Measurements from ENCODE around the gene IGDCC3. TPM values are rescaled to one million over a fixed set of nuclear protein-coding genes. Genes with fewer than 3 reads are reported as not detected.
"Not testable (repeated sequence)": the region's sequence is repeated elsewhere in the genome, so short reads cannot be mapped to it uniquely, and the experiment has no call there.

Gene IGDCC3
- total RNA-seq, 1 donor from 2014 or later, result 342 TPM

DNA sequence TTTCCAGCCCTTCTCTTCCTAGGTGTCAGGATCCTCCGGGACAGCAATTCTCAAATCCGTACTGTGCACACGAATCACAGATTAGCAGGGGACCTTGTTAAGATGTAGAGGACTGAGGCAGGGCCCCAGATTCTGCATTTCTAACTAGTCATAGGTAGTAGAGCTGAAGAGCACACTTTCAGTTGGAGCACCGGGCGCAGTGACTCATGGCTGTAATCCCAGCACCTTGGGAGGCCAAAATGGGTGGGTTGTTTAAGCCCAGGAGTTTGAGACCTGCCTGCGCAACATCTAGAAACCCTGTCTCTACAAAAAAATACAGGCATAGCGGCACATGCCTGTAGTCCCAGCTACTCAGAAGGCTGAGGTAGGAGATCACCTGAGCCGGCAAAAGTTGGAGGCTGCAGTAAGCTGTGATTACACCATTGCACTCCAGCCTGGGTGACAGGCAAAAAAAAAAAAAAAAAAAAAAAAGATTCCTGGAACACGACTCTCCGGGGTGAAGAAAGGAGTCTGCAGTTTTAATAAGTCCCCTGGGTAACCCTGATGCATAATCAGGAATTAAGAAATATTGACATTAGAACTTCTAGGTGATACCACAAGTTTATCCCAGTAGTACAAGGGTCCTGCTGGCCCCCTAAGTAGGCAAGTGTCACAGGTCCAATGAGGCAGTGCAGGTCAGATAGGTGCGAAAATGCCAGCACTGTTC, 21.4 kb upstream of the IGDCC3 start:
- peaks cover 11% of the 10 kb centered on the region for H3K27me3 Mint-ChIP-seq (ENCODE audit: unreplicated experiment)
- no peak overlapping the region for H3K27ac Mint-ChIP-seq (ENCODE audit: unreplicated experiment)
- TF ChIP-seq, protein P1, sequence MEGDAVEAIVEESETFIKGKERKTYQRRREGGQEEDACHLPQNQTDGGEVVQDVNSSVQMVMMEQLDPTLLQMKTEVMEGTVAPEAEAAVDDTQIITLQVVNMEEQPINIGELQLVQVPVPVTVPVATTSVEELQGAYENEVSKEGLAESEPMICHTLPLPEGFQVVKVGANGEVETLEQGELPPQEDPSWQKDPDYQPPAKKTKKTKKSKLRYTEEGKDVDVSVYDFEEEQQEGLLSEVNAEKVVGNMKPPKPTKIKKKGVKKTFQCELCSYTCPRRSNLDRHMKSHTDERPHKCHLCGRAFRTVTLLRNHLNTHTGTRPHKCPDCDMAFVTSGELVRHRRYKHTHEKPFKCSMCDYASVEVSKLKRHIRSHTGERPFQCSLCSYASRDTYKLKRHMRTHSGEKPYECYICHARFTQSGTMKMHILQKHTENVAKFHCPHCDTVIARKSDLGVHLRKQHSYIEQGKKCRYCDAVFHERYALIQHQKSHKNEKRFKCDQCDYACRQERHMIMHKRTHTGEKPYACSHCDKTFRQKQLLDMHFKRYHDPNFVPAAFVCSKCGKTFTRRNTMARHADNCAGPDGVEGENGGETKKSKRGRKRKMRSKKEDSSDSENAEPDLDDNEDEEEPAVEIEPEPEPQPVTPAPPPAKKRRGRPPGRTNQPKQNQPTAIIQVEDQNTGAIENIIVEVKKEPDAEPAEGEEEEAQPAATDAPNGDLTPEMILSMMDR (IDR thresholded peaks at IDR 0.05; ENCODE audit: partially characterized antibody, unreplicated experiment), result no peak
- H3K4me3 Mint-ChIP-seq (ENCODE audit: unreplicated experiment), result no peak overlapping the region
- DNase-seq, result no peak
- H3K9me3 Mint-ChIP-seq (ENCODE audit: unreplicated experiment), result peaks cover 3% of the 10 kb centered on the region
- H3K4me1 Mint-ChIP-seq (ENCODE audit: low read depth, unreplicated experiment), result peaks cover 21% of the 10 kb centered on the region
- H3K36me3 Mint-ChIP-seq (ENCODE audit: unreplicated experiment), result no peaks in the 10 kb centered on the region

DNA sequence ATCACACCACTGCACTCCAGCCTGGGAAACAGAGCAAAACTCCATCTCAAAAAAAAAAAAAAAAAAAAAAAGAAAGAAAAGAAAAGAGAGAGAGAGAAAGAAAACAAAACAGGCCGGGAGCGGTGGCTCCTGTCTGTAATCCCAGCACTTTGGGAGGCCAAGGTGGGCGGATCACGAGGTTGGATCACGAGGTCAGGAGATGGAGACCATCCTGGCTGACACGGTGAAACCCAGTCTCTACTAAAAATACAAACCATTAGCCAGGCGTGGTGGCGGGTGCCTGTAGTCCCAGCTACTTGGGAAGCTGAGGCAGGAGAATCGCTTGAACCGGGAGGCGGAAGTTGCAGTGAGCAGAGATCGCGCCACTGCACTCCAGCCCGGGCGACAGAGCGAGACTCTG, 20.7 kb upstream of the IGDCC3 start:
- H3K27me3 Mint-ChIP-seq (ENCODE audit: unreplicated experiment), result peaks cover 13% of the 10 kb centered on the region
- not testable (repeated sequence) for DNase-seq; H3K9me3 Mint-ChIP-seq (ENCODE audit: unreplicated experiment); H3K4me3 Mint-ChIP-seq (ENCODE audit: unreplicated experiment); H3K27ac Mint-ChIP-seq (ENCODE audit: unreplicated experiment); H3K36me3 Mint-ChIP-seq (ENCODE audit: unreplicated experiment)
- H3K4me1 Mint-ChIP-seq (ENCODE audit: low read depth, unreplicated experiment), result peaks cover 16% of the 10 kb centered on the region

- TF ChIP-seq, protein P1 (IDR thresholded peaks at IDR 0.05; ENCODE audit: partially characterized antibody, unreplicated experiment), result no peak
- DNase-seq, result no peak
- Mint-ChIP-seq H3K4me3 (ENCODE audit: unreplicated experiment) (peak overlapping the region; percentile 49), H3K27ac (ENCODE audit: unreplicated experiment) (no peak overlapping the region), H3K9me3 (ENCODE audit: unreplicated experiment) (peaks cover 4% of the 10 kb centered on the region), H3K36me3 (ENCODE audit: unreplicated experiment) (no peaks in the 10 kb centered on the region), H3K27me3 (ENCODE audit: unreplicated experiment) (peaks cover 13% of the 10 kb centered on the region), H3K4me1 (ENCODE audit: low read depth, unreplicated experiment) (peaks cover 15% of the 10 kb centered on the region)
These were observed 19.1 kb upstream of the IGDCC3 start for GRCh38 chr15:65396965-65397317.

- Mint-ChIP-seq H3K36me3 (ENCODE audit: unreplicated experiment) (no peaks in the 10 kb centered on the region), H3K9me3 (ENCODE audit: unreplicated experiment) (peaks cover 4% of the 10 kb centered on the region), H3K27me3 (ENCODE audit: unreplicated experiment) (peaks cover 13% of the 10 kb centered on the region), H3K4me3 (ENCODE audit: unreplicated experiment) (no peak overlapping the region), H3K4me1 (ENCODE audit: low read depth, unreplicated experiment) (peaks cover 12% of the 10 kb centered on the region), H3K27ac (ENCODE audit: unreplicated experiment) (no peak overlapping the region)
- no peak for DNase-seq
- TF ChIP-seq, protein P1 (IDR thresholded peaks at IDR 0.05; ENCODE audit: partially characterized antibody, unreplicated experiment), result no peak
These were observed 18.6 kb upstream of the IGDCC3 start for GRCh38 chr15:65396283-65396964.

DNA sequence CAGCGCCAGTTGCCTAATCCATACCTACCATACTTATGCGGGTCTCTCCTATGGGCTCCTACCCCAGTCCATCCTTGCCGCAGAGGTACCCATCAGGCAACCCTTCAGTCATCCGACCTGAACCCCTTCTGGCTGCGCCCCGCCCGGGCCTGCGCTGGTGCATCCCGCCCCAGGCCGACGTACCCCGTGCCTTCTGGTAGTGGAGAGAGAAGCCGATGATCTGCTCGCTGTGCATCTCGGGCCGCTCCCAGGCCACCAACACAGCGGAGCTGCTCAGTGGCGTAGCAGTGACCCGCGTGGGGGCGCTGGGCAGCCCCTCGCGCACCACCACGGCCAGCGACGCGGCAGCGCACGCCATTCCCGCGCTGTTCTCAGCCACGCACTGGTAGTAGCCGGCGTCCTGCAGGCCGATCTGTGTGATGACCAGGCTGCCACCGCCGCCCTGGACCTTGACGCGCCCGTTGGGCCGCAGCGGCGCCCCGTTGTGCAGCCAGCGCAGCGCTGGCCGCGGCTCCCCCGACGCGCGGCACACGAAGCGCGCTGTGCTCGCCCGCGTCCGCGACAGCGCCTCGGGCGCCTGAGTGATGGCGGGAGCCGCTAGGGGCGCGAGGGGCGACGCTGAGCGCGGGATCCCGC, 17.9 kb upstream of the IGDCC3 start:
- TF ChIP-seq, protein P1 (IDR thresholded peaks at IDR 0.05; ENCODE audit: partially characterized antibody, unreplicated experiment), result no peak
- DNase-seq, result no peak
- Mint-ChIP-seq H3K4me1 (ENCODE audit: low read depth, unreplicated experiment) (peaks cover 7% of the 10 kb centered on the region), H3K9me3 (ENCODE audit: unreplicated experiment) (peaks cover 4% of the 10 kb centered on the region), H3K27ac (ENCODE audit: unreplicated experiment) (no peak overlapping the region), H3K27me3 (ENCODE audit: unreplicated experiment) (peaks cover 8% of the 10 kb centered on the region), H3K36me3 (ENCODE audit: unreplicated experiment) (no peaks in the 10 kb centered on the region), H3K4me3 (ENCODE audit: unreplicated experiment) (no peak overlapping the region)

Data from glutamatergic neuron (in vitro differentiated cells).